HEK293 (cell line): ENCODE results near the gene CDC37.
A peak's percentile ranks its signal among the peaks of the same experiment; 100 is the strongest.

Experiments
- ELK4 ChIP-seq: IDR thresholded peaks from 2 replicates; pipeline ENCODE4 v1.6.1; 2011; ENCODE audit warnings: mild to moderate bottlenecking, low read depth, low read length, borderline replicate concordance
- HOXA7 ChIP-seq: sonication (generic); formaldehyde crosslinking; IDR thresholded peaks from 2 replicates; pipeline ENCODE4 v1.8.1; 2022; ENCODE audit warnings: missing genetic modification reagents, borderline replicate concordance
- IKZF3 ChIP-seq: fragments of 450-650 bp; IDR thresholded peaks from 2 replicates; pipeline ENCODE4 v1.5.0; 2018; ENCODE audit warnings: missing biosample characterization, mild to moderate bottlenecking, missing genetic modification characterization, moderate library complexity
- INSM2 ChIP-seq: fragments of 450-650 bp; formaldehyde crosslinking; IDR thresholded peaks from 2 replicates; pipeline ENCODE4 v1.5.1; 2016; ENCODE audit warnings: missing biosample characterization, missing genetic modification characterization
- OVOL3 ChIP-seq: fragments of 450-650 bp; formaldehyde crosslinking; IDR thresholded peaks from 2 replicates; pipeline ENCODE4 v1.5.1; 2016; ENCODE audit warnings: missing biosample characterization, missing genetic modification characterization
- PRDM6 ChIP-seq: fragments of 450-650 bp; formaldehyde crosslinking; IDR thresholded peaks from 2 replicates; pipeline ENCODE4 v1.5.1; 2017; ENCODE audit warnings: missing biosample characterization, missing genetic modification characterization
- SALL2 ChIP-seq: fragments of 450-650 bp; formaldehyde crosslinking; IDR thresholded peaks from 2 replicates; pipeline ENCODE4 v1.5.0; 2017; ENCODE audit warnings: missing biosample characterization, mild to moderate bottlenecking, missing genetic modification characterization, borderline replicate concordance
- TCF7L2 ChIP-seq: IDR thresholded peaks from 2 replicates; pipeline ENCODE4 v1.6.1; 2011; ENCODE audit warnings: low read depth, mild to moderate bottlenecking, inconsistent platforms, low read length, moderate library complexity, borderline replicate concordance
- ZBTB11 ChIP-seq: fragments of 450-650 bp; formaldehyde crosslinking; conservative IDR thresholded peaks from 2 replicates; pipeline ENCODE4 v1.5.1; 2016; ENCODE audit warnings: low read depth, missing biosample characterization, missing genetic modification characterization
- ZBTB6 ChIP-seq: fragments of 450-650 bp; formaldehyde crosslinking; IDR thresholded peaks from 2 replicates; pipeline ENCODE4 v1.5.1; 2017; ENCODE audit warnings: missing biosample characterization, missing genetic modification characterization
- ZIC2 ChIP-seq: fragments of 450-650 bp; formaldehyde crosslinking; IDR thresholded peaks from 2 replicates; pipeline ENCODE4 v1.5.1; 2016; ENCODE audit warnings: missing biosample characterization, missing genetic modification characterization
- ZNF169 ChIP-seq: fragments of 450-650 bp; formaldehyde crosslinking; IDR thresholded peaks from 2 replicates; pipeline ENCODE4 v1.5.1; 2016; ENCODE audit warnings: missing biosample characterization, missing genetic modification characterization
- ZNF2 ChIP-seq: fragments of 450-650 bp; formaldehyde crosslinking; IDR thresholded peaks from 2 replicates; pipeline ENCODE4 v1.5.1; 2016; ENCODE audit warnings: missing biosample characterization, missing genetic modification characterization
- ZNF280C ChIP-seq: fragments of 450-650 bp; formaldehyde crosslinking; IDR thresholded peaks from 2 replicates; pipeline ENCODE4 v1.5.1; 2016; ENCODE audit warnings: missing biosample characterization, missing genetic modification characterization
- ZNF398 ChIP-seq: fragments of 450-650 bp; formaldehyde crosslinking; IDR thresholded peaks from 2 replicates; pipeline ENCODE4 v1.5.1; 2017; ENCODE audit warnings: missing biosample characterization, missing genetic modification characterization
- ZNF426 ChIP-seq: fragments of 450-650 bp; formaldehyde crosslinking; IDR thresholded peaks from 2 replicates; pipeline ENCODE4 v1.5.1; 2017; ENCODE audit warnings: missing biosample characterization, missing genetic modification characterization, mild to moderate bottlenecking, inconsistent platforms, moderate library complexity
- ZNF513 ChIP-seq: fragments of 450-650 bp; IDR thresholded peaks from 2 replicates; pipeline ENCODE4 v1.5.1; 2018; ENCODE audit warnings: missing biosample characterization, missing genetic modification characterization
- ZNF585B ChIP-seq: fragments of 450-650 bp; formaldehyde crosslinking; IDR thresholded peaks from 2 replicates; pipeline ENCODE4 v1.5.1; 2016; ENCODE audit warnings: missing biosample characterization, missing genetic modification characterization
- ZNF610 ChIP-seq: fragments of 450-650 bp; formaldehyde crosslinking; IDR thresholded peaks from 2 replicates; pipeline ENCODE4 v1.5.1; 2016; ENCODE audit warnings: missing biosample characterization, missing genetic modification characterization, borderline replicate concordance
- ZNF658 ChIP-seq: fragments of 450-650 bp; formaldehyde crosslinking; IDR thresholded peaks from 2 replicates; pipeline ENCODE4; 2016; ENCODE audit warnings: missing biosample characterization, missing genetic modification characterization
- ZNF664 ChIP-seq: fragments of 450-650 bp; formaldehyde crosslinking; IDR thresholded peaks from 2 replicates; pipeline ENCODE4 v1.5.1; 2016; ENCODE audit warnings: missing biosample characterization, missing genetic modification characterization
- ZNF747 ChIP-seq: fragments of 450-650 bp; formaldehyde crosslinking; IDR thresholded peaks from 2 replicates; pipeline ENCODE4 v1.5.1; 2016; ENCODE audit warnings: missing biosample characterization, missing genetic modification characterization
- ZNF791 ChIP-seq: fragments of 450-650 bp; formaldehyde crosslinking; IDR thresholded peaks from 2 replicates; pipeline ENCODE4 v1.5.1; 2016; ENCODE audit warnings: missing biosample characterization, missing genetic modification characterization
- ZSCAN23 ChIP-seq: fragments of 450-650 bp; formaldehyde crosslinking; IDR thresholded peaks from 2 replicates; pipeline ENCODE4 v1.5.1; 2016; ENCODE audit warnings: missing biosample characterization, missing genetic modification characterization

Gene CDC37

GRCh38 chr19:10417541-10418234 is 14.3 kb upstream of the CDC37 start (continued):
- TF ChIP-seq ZNF513 (tag by site-specific recombination) (no peak), IKZF3 (tag by site-specific recombination) (peak; percentile 72; the same call in 1 of the 2 replicates), PRDM6 (tag by site-specific recombination) (no peak), ZNF658 (tag by site-specific recombination) (no peak), ZBTB11 (tag by site-specific recombination) (peak; percentile 90), OVOL3 (tag by site-specific recombination) (no peak), ZNF585B (tag by site-specific recombination) (no peak), ZNF791 (tag by site-specific recombination) (no peak), ZNF2 (tag by site-specific recombination) (no peak), ZNF398 (tag by site-specific recombination) (no peak), ZBTB6 (tag by site-specific recombination) (no peak), ZNF169 (tag by site-specific recombination) (no peak), ZNF280C (tag by site-specific recombination) (no peak), ZNF664 (no peak), HOXA7 (CRISPR knock-in tag) (no peak), ZNF747 (tag by site-specific recombination) (no peak), ZNF610 (tag by site-specific recombination) (no peak), ELK4 (no peak), TCF7L2 (peak; percentile 99), ZNF426 (tag by site-specific recombination) (no peak), ZIC2 (no peak; the same call in 1 of the 2 replicates), INSM2 (no peak; the same call in 1 of the 2 replicates), SALL2 (no peak), ZSCAN23 (tag by site-specific recombination) (no peak)
